ENCODE results near the gene NEMF.
"Not testable (repeated sequence)": the region's sequence is repeated elsewhere in the genome, so short reads cannot be mapped to it uniquely, and the experiment has no call there.

Gene NEMF

GRCh38 chr14:49761839-49762551, 90.6 kb downstream of the NEMF start:
- no peak overlapping the region for H3K27ac ChIP-seq
- DNase-seq (ENCODE audit: low read depth, low spot score) = no peak

GRCh38 chr14:49755378-49755777, 97.2 kb downstream of the NEMF start:
- H3K27ac ChIP-seq = no peak overlapping the region

GRCh38 chr14:49754570-49755097, 98.0 kb downstream of the NEMF start:
- H3K27ac ChIP-seq = peak overlapping the region; percentile 29
- peak; percentile 37 for DNase-seq (ENCODE audit: low read depth, low spot score)

More at GRCh38 chr14:49755378-49755777, 97.2 kb downstream of the NEMF start:
- DNase-seq (ENCODE audit: low read depth, low spot score) = no peak

GRCh38 chr14:49746476-49746875, 106.1 kb downstream of the NEMF start:
- not testable (repeated sequence) for DNase-seq (ENCODE audit: low read depth, low spot score); H3K27ac ChIP-seq

- DNase-seq (ENCODE audit: low read depth, low spot score) = no peak
These were observed 107.4 kb downstream of the NEMF start for GRCh38 chr14:49745191-49745590.

GRCh38 chr14:49735669-49736068, 116.9 kb downstream of the NEMF start:
- not testable (repeated sequence) for DNase-seq (ENCODE audit: low read depth, low spot score); H3K27ac ChIP-seq

More at GRCh38 chr14:49745191-49745590, 107.4 kb downstream of the NEMF start:
- H3K27ac ChIP-seq = no peak overlapping the region

GRCh38 chr14:49733836-49734235, 118.8 kb downstream of the NEMF start:
- no peak overlapping the region for H3K27ac ChIP-seq
- no peak for DNase-seq (ENCODE audit: low read depth, low spot score)

- DNase-seq (ENCODE audit: low read depth, low spot score) = no peak
- H3K27ac ChIP-seq = no peak overlapping the region
These were observed 119.7 kb downstream of the NEMF start for GRCh38 chr14:49732896-49733295.
